Vagina (tissue), 2 donors: ENCODE results near the gene LMNTD2.

Experiments used
- CTCF ChIP-seq, 3 experiments: fragments of 450-650 bp in 2 of 3; fragments of 200-600 bp in 1 of 3; sonication (generic) in 1 of 3; IDR thresholded peaks; one replicate each; pipeline ENCODE4 v1.5.1; 2017 to 2019; ENCODE audit warnings: antibody characterized with exemption in 3 of 3, mild to moderate bottlenecking in 2 of 3, moderate library complexity in 2 of 3
- POLR2AphosphoS5 ChIP-seq, 2 donors: sonication (generic); formaldehyde crosslinking; IDR thresholded peaks; one replicate each; pipeline ENCODE4 v1.9.0; 2017; ENCODE audit warnings: antibody characterized with exemption in 2 of 2, mild to moderate bottlenecking in 2 of 2, low read depth in 1 of 2; ENCODE audit not compliant: insufficient read depth in 1 of 2

- TF ChIP-seq CTCF (IDR thresholded peaks at IDR 0.05) (no peak), POLR2AphosphoS5 (IDR thresholded peaks at IDR 0.05; ENCODE audit: insufficient read depth in 1 of 2, low read depth in 1 of 2) (no peak)
Measured at GRCh38 chr11:567011-567628, 6.6 kb upstream of the LMNTD2 start.
